Measurements from ENCODE around the gene PLA2G4F.

The PLA2G4F gene

GRCh38 chr15:42155546-42156242 is 742 bp downstream of the PLA2G4F start:
- Mint-ChIP-seq H3K4me1 (ENCODE audit: low read depth) (peaks cover 2% of the 10 kb centered on the region), H3K27ac (no peak overlapping the region)

GRCh38 chr15:42154956-42155355 is 1.5 kb downstream of the PLA2G4F start:
- Mint-ChIP-seq H3K27ac (no peak overlapping the region), H3K36me3 (ENCODE audit: low read depth) (peaks cover 15% of the 10 kb centered on the region), H3K9me3 (no peaks in the 10 kb centered on the region), H3K27me3 (no peaks in the 10 kb centered on the region), H3K4me1 (ENCODE audit: low read depth) (peaks cover 2% of the 10 kb centered on the region), H3K4me3 (no peak overlapping the region)
- DNase-seq, result no peak

More at GRCh38 chr15:42155546-42156242, 742 bp downstream of the PLA2G4F start:
- no peak overlapping the region for H3K4me3 Mint-ChIP-seq
- no peak for DNase-seq
- peaks cover 23% of the 10 kb centered on the region for H3K36me3 Mint-ChIP-seq (ENCODE audit: low read depth)
- no peaks in the 10 kb centered on the region for H3K27me3 Mint-ChIP-seq
- H3K9me3 Mint-ChIP-seq, result no peaks in the 10 kb centered on the region

DNA sequence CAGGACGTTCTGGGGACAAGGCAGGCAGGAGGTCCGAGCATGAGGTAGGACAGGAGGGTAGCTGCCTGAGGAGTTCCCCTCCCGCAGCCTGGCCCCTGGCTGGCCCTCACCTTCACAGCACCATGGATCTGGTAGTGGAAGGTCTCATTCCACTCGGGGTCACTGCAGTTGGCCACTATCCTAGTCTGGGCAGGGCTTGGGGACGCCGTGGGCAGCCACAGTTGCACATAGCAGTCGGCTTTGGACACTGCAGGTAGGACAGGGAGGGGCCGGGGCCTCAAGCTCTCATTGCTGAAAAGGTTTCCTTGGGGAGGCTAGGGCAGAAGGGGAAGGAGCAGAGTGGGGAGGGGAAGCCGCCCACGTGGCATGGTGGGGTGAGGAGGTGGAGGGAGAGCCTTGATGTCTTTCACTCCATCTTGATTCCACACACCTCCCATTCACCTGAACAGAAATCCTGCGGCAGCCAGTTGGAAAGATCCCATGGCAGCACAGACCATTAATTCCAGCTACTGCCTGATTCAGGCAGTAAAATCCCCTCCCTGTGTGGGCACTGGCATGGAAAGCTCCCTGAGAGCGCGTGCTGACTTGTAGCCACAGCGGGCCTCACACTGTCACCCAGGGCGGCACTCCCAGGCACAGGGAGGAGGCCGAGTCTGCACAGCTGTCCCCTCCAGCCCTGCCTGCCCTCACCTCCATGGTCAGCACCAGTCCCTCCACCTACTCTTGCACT is 2.1 kb downstream of the PLA2G4F start:
- DNase-seq, result no peak
- Mint-ChIP-seq H3K4me1 (ENCODE audit: low read depth) (peaks cover 2% of the 10 kb centered on the region), H3K36me3 (ENCODE audit: low read depth) (peaks cover 10% of the 10 kb centered on the region), H3K27me3 (no peaks in the 10 kb centered on the region), H3K9me3 (no peaks in the 10 kb centered on the region), H3K27ac (no peak overlapping the region), H3K4me3 (no peak overlapping the region)

DNA sequence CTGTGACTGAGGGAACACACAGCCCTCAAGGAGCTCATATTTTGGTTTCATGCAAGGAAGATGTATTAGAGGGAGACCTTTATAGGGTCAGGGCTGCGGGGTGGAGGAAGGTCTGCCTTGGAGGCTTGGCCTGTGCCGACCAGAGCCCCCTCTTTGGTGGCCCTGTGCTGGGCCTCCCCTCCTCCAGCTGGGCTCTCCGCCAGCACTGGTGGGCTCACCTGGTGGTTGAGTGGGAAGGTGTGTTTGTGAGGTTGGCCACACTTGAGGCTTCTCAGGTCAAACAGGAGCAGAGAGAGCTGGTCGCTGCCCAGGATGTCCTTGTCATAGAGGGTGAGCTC is 2.6 kb downstream of the PLA2G4F start:
- H3K36me3 Mint-ChIP-seq (ENCODE audit: low read depth), result peaks cover 5% of the 10 kb centered on the region
- H3K4me3 Mint-ChIP-seq, result no peak overlapping the region
- peaks cover 2% of the 10 kb centered on the region for H3K4me1 Mint-ChIP-seq (ENCODE audit: low read depth)
- H3K27me3 Mint-ChIP-seq, result no peaks in the 10 kb centered on the region
- no peak for DNase-seq
- H3K9me3 Mint-ChIP-seq, result no peaks in the 10 kb centered on the region
- no peak overlapping the region for H3K27ac Mint-ChIP-seq

DNA sequence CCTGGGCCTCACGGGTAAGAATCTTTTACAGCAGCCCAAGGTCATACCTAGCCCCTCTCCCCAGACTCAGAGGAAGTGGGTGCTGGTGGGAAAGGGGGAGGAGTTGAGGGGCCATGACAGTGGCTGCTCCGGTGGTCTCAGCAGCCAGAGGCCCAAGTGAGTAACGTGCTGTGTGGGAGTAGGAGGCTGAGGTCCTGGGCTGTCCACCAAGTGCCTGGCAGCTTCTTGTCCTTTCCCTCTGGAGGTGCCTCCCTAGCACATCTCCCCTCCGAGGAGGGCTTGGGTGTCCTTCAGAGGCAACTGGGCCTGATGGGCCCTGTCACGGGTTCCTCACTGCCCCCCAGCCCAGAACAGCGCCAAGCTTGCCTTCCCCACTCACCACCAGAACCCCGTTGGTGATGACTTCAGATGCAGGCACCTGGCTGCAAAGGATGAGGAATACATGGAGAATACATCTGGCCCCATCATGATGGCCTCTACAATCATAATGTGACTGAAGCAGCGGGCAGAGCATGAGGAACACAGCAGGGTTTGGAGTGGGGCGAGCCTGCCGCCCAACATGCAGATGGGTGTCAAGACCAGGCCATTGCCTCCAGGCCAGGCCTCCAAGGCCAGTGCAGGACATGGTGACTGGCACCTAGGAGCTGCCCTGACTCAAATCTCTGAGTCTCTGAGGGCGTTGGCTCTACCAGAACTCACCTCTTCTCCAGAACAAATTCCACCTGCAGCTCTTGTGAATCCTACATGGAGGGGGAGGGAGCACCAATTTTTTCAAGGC is 3.3 kb downstream of the PLA2G4F start:
- DNase-seq, result no peak
- H3K4me3 Mint-ChIP-seq, result no peak overlapping the region
- no peaks in the 10 kb centered on the region for H3K9me3 Mint-ChIP-seq
- no peaks in the 10 kb centered on the region for H3K36me3 Mint-ChIP-seq (ENCODE audit: low read depth)
- H3K27me3 Mint-ChIP-seq, result no peaks in the 10 kb centered on the region
- H3K27ac Mint-ChIP-seq, result no peak overlapping the region
- no peaks in the 10 kb centered on the region for H3K4me1 Mint-ChIP-seq (ENCODE audit: low read depth)

GRCh38 chr15:42152196-42152920 is 4.1 kb downstream of the PLA2G4F start:
- H3K9me3 Mint-ChIP-seq, result no peaks in the 10 kb centered on the region
- H3K27me3 Mint-ChIP-seq, result no peaks in the 10 kb centered on the region
- no peaks in the 10 kb centered on the region for H3K4me1 Mint-ChIP-seq (ENCODE audit: low read depth)
- DNase-seq, result no peak
- H3K27ac Mint-ChIP-seq, result no peak overlapping the region
- H3K4me3 Mint-ChIP-seq, result no peak overlapping the region
- H3K36me3 Mint-ChIP-seq (ENCODE audit: low read depth), result no peaks in the 10 kb centered on the region

GRCh38 chr15:42151736-42152135 is 4.7 kb downstream of the PLA2G4F start:
- Mint-ChIP-seq H3K27me3 (no peaks in the 10 kb centered on the region), H3K4me1 (ENCODE audit: low read depth) (no peaks in the 10 kb centered on the region), H3K36me3 (ENCODE audit: low read depth) (no peaks in the 10 kb centered on the region), H3K9me3 (no peaks in the 10 kb centered on the region), H3K27ac (no peak overlapping the region), H3K4me3 (no peak overlapping the region)
- no peak for DNase-seq

DNA sequence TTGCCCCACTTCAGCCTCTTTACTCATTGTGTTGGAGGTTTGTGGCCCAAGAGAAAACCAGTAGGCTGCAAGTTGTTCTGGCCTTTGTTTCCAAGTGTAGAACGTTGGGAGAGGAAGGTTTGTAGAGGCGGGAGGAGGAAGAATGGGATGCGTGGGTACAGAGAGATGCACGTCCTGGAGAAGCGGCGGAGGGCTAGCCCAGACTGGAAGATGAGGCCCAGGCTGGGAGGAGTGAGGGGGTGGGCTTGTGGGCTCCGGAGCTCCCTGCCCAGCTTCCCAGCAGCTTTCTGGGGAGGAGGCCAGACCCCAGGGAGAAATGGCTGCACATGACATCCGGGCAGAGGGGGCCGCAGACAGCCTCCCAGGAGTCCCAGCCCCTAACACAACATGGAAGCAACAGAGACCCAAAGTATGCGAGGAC is 5.3 kb downstream of the PLA2G4F start:
- Mint-ChIP-seq H3K4me3 (no peak overlapping the region), H3K36me3 (ENCODE audit: low read depth) (no peaks in the 10 kb centered on the region), H3K27ac (no peak overlapping the region), H3K9me3 (no peaks in the 10 kb centered on the region), H3K27me3 (no peaks in the 10 kb centered on the region), H3K4me1 (ENCODE audit: low read depth) (no peaks in the 10 kb centered on the region)
- DNase-seq, result no peak

DNA sequence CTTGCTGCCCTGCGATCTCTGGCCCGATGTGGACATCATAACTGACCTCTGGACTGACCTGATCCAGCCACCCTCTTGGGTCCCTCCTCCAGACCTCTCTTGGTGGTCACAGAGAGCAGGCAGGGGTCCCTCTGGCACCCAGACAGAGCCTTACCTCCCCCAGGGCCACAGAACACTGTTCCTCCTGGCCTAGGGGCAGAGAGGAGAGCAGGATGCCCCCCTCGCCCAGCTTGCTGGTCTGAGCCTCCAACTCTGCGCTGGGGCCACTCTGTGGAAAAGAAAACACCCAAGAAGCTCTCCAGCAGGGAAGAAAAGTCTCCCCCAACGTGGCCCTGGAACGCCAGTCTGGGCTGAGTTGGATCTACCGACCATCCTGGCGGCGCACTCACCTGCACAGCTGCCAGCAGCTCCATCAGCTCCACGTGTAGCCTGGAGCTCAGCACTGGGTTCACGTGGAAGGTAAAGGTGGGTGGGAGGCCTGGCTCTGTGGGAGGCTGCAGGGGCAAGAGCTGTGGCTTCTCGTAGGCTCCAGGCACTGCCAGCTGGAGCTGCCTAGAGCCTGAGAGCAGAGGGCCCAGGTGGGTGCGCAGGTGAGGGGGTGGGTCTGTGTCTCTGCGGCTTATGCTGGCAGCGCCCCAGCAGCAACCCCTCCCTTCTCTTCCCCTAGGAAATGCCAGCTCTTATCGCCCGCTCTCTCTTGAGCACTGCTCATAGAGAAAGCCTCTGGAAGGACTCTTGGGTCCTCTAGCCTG is 6.0 kb downstream of the PLA2G4F start:
- Mint-ChIP-seq H3K36me3 (ENCODE audit: low read depth) (no peaks in the 10 kb centered on the region), H3K27ac (no peak overlapping the region), H3K4me1 (ENCODE audit: low read depth) (no peaks in the 10 kb centered on the region), H3K4me3 (no peak overlapping the region), H3K9me3 (no peaks in the 10 kb centered on the region), H3K27me3 (no peaks in the 10 kb centered on the region)
- DNase-seq, result no peak

GRCh38 chr15:42149493-42150218 is 6.8 kb downstream of the PLA2G4F start:
- H3K4me1 Mint-ChIP-seq (ENCODE audit: low read depth), result no peaks in the 10 kb centered on the region
- no peaks in the 10 kb centered on the region for H3K36me3 Mint-ChIP-seq (ENCODE audit: low read depth)
- H3K27ac Mint-ChIP-seq, result no peak overlapping the region
- DNase-seq, result no peak
- H3K4me3 Mint-ChIP-seq, result no peak overlapping the region
- H3K27me3 Mint-ChIP-seq, result peaks cover 2% of the 10 kb centered on the region
- no peaks in the 10 kb centered on the region for H3K9me3 Mint-ChIP-seq

- no peak overlapping the region for H3K4me3 Mint-ChIP-seq
- no peaks in the 10 kb centered on the region for H3K4me1 Mint-ChIP-seq (ENCODE audit: low read depth)
- H3K36me3 Mint-ChIP-seq (ENCODE audit: low read depth), result no peaks in the 10 kb centered on the region
- H3K27ac Mint-ChIP-seq, result no peak overlapping the region
- no peak for DNase-seq
- H3K9me3 Mint-ChIP-seq, result no peaks in the 10 kb centered on the region
- H3K27me3 Mint-ChIP-seq, result peaks cover 2% of the 10 kb centered on the region
Observed at GRCh38 chr15:42148808-42149492, 7.5 kb downstream of the PLA2G4F start.

- no peaks in the 10 kb centered on the region for H3K4me1 Mint-ChIP-seq (ENCODE audit: low read depth)
- H3K36me3 Mint-ChIP-seq (ENCODE audit: low read depth), result no peaks in the 10 kb centered on the region
- DNase-seq, result no peak
- H3K27me3 Mint-ChIP-seq, result peaks cover 2% of the 10 kb centered on the region
- H3K4me3 Mint-ChIP-seq, result no peak overlapping the region
- H3K9me3 Mint-ChIP-seq, result no peaks in the 10 kb centered on the region
- H3K27ac Mint-ChIP-seq, result no peak overlapping the region
Observed at GRCh38 chr15:42147431-42147735, 9.1 kb downstream of the PLA2G4F start.
